Kidney capillary endothelial cell (primary cell): ENCODE results near the gene RGS6.
A peak's percentile ranks its signal among the peaks of the same experiment; 100 is the strongest.

Source experiments
- DNase-seq: peaks from one replicate; pipeline ENCODE4 v3.0.0-alpha.2; 2018; ENCODE audit warnings: low spot score

The RGS6 gene

GRCh38 chr14:72014486-72014885, 82.3 kb downstream of the RGS6 start:
- DNase-seq = no peak

- no peak for DNase-seq
Observed at GRCh38 chr14:72017290-72017689, 85.1 kb downstream of the RGS6 start.

GRCh38 chr14:72023128-72024042, 91.2 kb downstream of the RGS6 start:
- peak; percentile 77 for DNase-seq

GRCh38 chr14:72024043-72024407, 91.8 kb downstream of the RGS6 start:
- DNase-seq = peak; percentile 76

GRCh38 chr14:72024504-72024903, 92.3 kb downstream of the RGS6 start:
- DNase-seq = no peak

GRCh38 chr14:72026536-72026935, 94.3 kb downstream of the RGS6 start:
- no peak for DNase-seq

GRCh38 chr14:72027061-72027460, 94.8 kb downstream of the RGS6 start:
- DNase-seq = no peak

GRCh38 chr14:72033365-72033764, 101.1 kb downstream of the RGS6 start:
- no peak for DNase-seq

GRCh38 chr14:72040528-72040927, 108.3 kb downstream of the RGS6 start:
- DNase-seq = no peak

GRCh38 chr14:72045271-72045670, 113.0 kb downstream of the RGS6 start:
- DNase-seq = no peak

- DNase-seq = no peak
Observed at GRCh38 chr14:72045885-72046284, 113.7 kb downstream of the RGS6 start.

- DNase-seq = peak; percentile 53
Observed at GRCh38 chr14:72049462-72049861, 117.2 kb downstream of the RGS6 start.

- DNase-seq = no peak
Observed at GRCh38 chr14:72052356-72052755, 120.1 kb downstream of the RGS6 start.

- DNase-seq = no peak
Observed at GRCh38 chr14:72053651-72054050, 121.4 kb downstream of the RGS6 start.

GRCh38 chr14:72054911-72055310, 122.7 kb downstream of the RGS6 start:
- peak; percentile 21 for DNase-seq

- no peak for DNase-seq
Observed at GRCh38 chr14:72057701-72058285, 125.6 kb downstream of the RGS6 start.

- no peak for DNase-seq
Observed at GRCh38 chr14:72060460-72060859, 128.2 kb downstream of the RGS6 start.

GRCh38 chr14:72060917-72061316, 128.7 kb downstream of the RGS6 start:
- no peak for DNase-seq

GRCh38 chr14:72061718-72062117, 129.5 kb downstream of the RGS6 start:
- no peak for DNase-seq

- no peak for DNase-seq
Observed at GRCh38 chr14:72063761-72064282, 131.6 kb downstream of the RGS6 start.

GRCh38 chr14:72064501-72064900, 132.3 kb downstream of the RGS6 start:
- no peak for DNase-seq

GRCh38 chr14:72070458-72070857, 138.2 kb downstream of the RGS6 start:
- no peak for DNase-seq

GRCh38 chr14:72075649-72076334, 143.6 kb downstream of the RGS6 start:
- DNase-seq = no peak
